ENCODE data around the gene TXNDC5. TPM values are rescaled to one million over a fixed set of nuclear protein-coding genes. Genes with fewer than 3 reads are reported as not detected.

TXNDC5 gene
- total RNA-seq, 1 donor from 2014 or later: 193 TPM

DNA sequence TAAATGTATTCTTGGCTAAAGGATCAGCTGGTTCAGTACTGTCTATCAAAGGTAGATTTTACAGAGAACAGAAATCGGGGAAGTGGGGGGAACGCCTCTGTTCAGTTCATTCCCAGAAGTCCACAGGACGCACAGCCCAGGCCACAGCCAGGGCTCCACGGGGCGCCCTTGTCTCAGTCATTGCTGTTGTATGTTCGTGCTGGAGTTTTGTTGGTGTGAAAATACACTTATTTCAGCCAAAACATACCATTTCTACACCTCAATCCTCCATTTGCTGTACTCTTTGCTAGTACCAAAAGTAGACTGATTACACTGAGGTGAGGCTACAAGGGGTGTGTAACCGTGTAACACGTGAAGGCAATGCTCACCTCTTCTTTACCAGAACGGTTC is 29.9 kb downstream of the TXNDC5 start:
- H4K20me1 ChIP-seq (ENCODE audit: insufficient read depth, low read length): peaks cover 16% of the 10 kb centered on the region
- H3K4me3 ChIP-seq (ENCODE audit: insufficient read depth, low read depth, low read length): no peak overlapping the region
- no peak overlapping the region for H2AFZ ChIP-seq (ENCODE audit: low read depth, low read length)
- H3K36me3 Mint-ChIP-seq (ENCODE audit: low read depth, unreplicated experiment): peaks cover 37% of the 10 kb centered on the region
- TF ChIP-seq, protein P1, sequence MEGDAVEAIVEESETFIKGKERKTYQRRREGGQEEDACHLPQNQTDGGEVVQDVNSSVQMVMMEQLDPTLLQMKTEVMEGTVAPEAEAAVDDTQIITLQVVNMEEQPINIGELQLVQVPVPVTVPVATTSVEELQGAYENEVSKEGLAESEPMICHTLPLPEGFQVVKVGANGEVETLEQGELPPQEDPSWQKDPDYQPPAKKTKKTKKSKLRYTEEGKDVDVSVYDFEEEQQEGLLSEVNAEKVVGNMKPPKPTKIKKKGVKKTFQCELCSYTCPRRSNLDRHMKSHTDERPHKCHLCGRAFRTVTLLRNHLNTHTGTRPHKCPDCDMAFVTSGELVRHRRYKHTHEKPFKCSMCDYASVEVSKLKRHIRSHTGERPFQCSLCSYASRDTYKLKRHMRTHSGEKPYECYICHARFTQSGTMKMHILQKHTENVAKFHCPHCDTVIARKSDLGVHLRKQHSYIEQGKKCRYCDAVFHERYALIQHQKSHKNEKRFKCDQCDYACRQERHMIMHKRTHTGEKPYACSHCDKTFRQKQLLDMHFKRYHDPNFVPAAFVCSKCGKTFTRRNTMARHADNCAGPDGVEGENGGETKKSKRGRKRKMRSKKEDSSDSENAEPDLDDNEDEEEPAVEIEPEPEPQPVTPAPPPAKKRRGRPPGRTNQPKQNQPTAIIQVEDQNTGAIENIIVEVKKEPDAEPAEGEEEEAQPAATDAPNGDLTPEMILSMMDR (IDR thresholded peaks at IDR 0.05; ENCODE audit: insufficient read depth, low read depth, low read length): no peak
- no peak for TF ChIP-seq EZH2 (IDR thresholded peaks at IDR 0.05; ENCODE audit: insufficient read depth, low read length)
- H3K9me3 ChIP-seq (ENCODE audit: insufficient read depth, low read depth, low read length): no peaks in the 10 kb centered on the region
- no peak overlapping the region for H3K27ac ChIP-seq (ENCODE audit: low read depth, low read length)
- no peaks in the 10 kb centered on the region for H3K79me2 ChIP-seq (ENCODE audit: insufficient read depth, low read length)
- no peaks in the 10 kb centered on the region for H3K27me3 Mint-ChIP-seq (ENCODE audit: low read depth, unreplicated experiment)
- H3K9me3 Mint-ChIP-seq (ENCODE audit: unreplicated experiment): peaks cover 2% of the 10 kb centered on the region
- no peak overlapping the region for H3K4me2 ChIP-seq (ENCODE audit: low read length)
- H3K4me1 ChIP-seq (ENCODE audit: insufficient read depth, low read length): no peaks in the 10 kb centered on the region
- H3K27me3 ChIP-seq (ENCODE audit: insufficient read depth, low read length): no peaks in the 10 kb centered on the region
- H3K4me1 Mint-ChIP-seq (ENCODE audit: low read depth, unreplicated experiment): peaks cover 12% of the 10 kb centered on the region
- H3K36me3 ChIP-seq (ENCODE audit: insufficient read depth, low read length): peaks cover 57% of the 10 kb centered on the region
- no peak overlapping the region for H3K4me3 Mint-ChIP-seq (ENCODE audit: unreplicated experiment)
- H3K27ac Mint-ChIP-seq (ENCODE audit: unreplicated experiment): no peak overlapping the region
- no peak for FAIRE-seq
- DNase-seq (ENCODE audit: low read depth): no peak
- no peak overlapping the region for H3K9ac ChIP-seq (ENCODE audit: low read length)

DNA sequence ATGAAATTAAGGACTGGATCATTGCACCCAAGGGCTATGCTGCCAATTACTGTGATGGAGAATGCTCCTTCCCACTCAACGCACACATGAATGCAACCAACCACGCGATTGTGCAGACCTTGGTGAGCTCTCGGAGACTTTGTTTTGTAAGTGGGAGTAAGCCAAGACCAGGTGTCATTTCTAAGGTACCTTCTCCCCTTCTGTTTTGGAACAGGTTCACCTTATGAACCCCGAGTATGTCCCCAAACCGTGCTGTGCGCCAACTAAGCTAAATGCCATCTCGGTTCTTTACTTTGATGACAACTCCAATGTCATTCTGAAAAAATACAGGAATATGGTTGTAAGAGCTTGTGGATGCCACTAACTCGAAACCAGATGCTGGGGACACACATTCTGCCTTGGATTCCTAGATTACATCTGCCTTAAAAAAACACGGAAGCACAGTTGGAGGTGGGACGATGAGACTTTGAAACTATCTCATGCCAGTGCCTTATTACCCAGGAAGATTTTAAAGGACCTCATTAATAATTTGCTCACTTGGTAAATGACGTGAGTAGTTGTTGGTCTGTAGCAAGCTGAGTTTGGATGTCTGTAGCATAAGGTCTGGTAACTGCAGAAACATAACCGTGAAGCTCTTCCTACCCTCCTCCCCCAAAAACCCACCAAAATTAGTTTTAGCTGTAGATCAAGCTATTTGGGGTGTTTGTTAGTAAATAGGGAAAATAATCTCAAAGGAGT is 30.4 kb downstream of the TXNDC5 start:
- H3K27me3 Mint-ChIP-seq (ENCODE audit: low read depth, unreplicated experiment): no peaks in the 10 kb centered on the region
- no peak for FAIRE-seq
- no peak overlapping the region for H3K4me3 Mint-ChIP-seq (ENCODE audit: unreplicated experiment)

More for the DNA sequence above, 30.4 kb downstream of the TXNDC5 start:
- H3K9me3 Mint-ChIP-seq (ENCODE audit: unreplicated experiment): peaks cover 2% of the 10 kb centered on the region
- H3K4me1 ChIP-seq (ENCODE audit: insufficient read depth, low read length): no peaks in the 10 kb centered on the region
- peaks cover 34% of the 10 kb centered on the region for H3K36me3 Mint-ChIP-seq (ENCODE audit: low read depth, unreplicated experiment)
- DNase-seq (ENCODE audit: low read depth): no peak
- peaks cover 12% of the 10 kb centered on the region for H3K4me1 Mint-ChIP-seq (ENCODE audit: low read depth, unreplicated experiment)
- no peaks in the 10 kb centered on the region for H3K79me2 ChIP-seq (ENCODE audit: insufficient read depth, low read length)
- no peak overlapping the region for H3K27ac Mint-ChIP-seq (ENCODE audit: unreplicated experiment)
- peaks cover 52% of the 10 kb centered on the region for H3K36me3 ChIP-seq (ENCODE audit: insufficient read depth, low read length)
- peaks cover 12% of the 10 kb centered on the region for H4K20me1 ChIP-seq (ENCODE audit: insufficient read depth, low read length)
- H3K27me3 ChIP-seq (ENCODE audit: insufficient read depth, low read length): no peaks in the 10 kb centered on the region
- H3K4me3 ChIP-seq (ENCODE audit: insufficient read depth, low read depth, low read length): no peak overlapping the region
- H3K27ac ChIP-seq (ENCODE audit: low read depth, low read length): no peak overlapping the region
- no peak overlapping the region for H2AFZ ChIP-seq (ENCODE audit: low read depth, low read length)
- H3K4me2 ChIP-seq (ENCODE audit: low read length): no peak overlapping the region
- no peak overlapping the region for H3K9ac ChIP-seq (ENCODE audit: low read length)
- no peaks in the 10 kb centered on the region for H3K9me3 ChIP-seq (ENCODE audit: insufficient read depth, low read depth, low read length)
- no peak for TF ChIP-seq EZH2 (IDR thresholded peaks at IDR 0.05; ENCODE audit: insufficient read depth, low read length)
- TF ChIP-seq, protein P1 (IDR thresholded peaks at IDR 0.05; ENCODE audit: insufficient read depth, low read depth, low read length): no peak
